NCI-H345 treated with DMSO at 0.1 percent for 48 hours (cell line): Measurements from ENCODE around the gene PRR13.
"Not testable (repeated sequence)": the region's sequence is repeated elsewhere in the genome, so short reads cannot be mapped to it uniquely, and the experiment has no call there.

Experiments
- DNase-seq: peaks from one replicate; lab custom pipeline; 2025; ENCODE audit not compliant: unreplicated experiment; lab: John Stamatoyannopoulos, UW

PRR13 gene

GRCh38 chr12:53467880-53468279 lies 26.3 kb downstream of the PRR13 start:
- DNase-seq = no peak

GRCh38 chr12:53468282-53468681 lies 26.7 kb downstream of the PRR13 start:
- DNase-seq = no peak

GRCh38 chr12:53472056-53472582 lies 30.6 kb downstream of the PRR13 start:
- DNase-seq = no peak

DNA sequence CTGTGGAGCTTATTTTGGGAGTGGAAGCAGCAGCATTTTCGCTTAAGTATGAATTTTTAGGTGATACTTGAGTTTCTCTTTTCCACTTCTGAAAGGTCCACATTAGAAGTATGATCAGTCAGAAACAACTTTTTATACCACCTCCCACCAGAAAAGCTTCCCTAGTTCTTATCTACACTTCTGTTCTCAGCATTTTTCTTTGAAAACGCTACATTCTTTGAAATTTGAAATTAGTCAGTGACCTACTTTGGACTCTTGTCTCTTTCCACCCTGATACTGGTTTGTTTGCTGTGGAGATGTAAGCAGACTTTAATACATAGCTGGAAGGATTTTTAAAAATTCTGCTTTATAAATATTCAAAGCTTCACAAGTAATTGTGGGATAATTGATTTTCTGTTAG lies 32.5 kb downstream of the PRR13 start:
- DNase-seq = no peak

DNA sequence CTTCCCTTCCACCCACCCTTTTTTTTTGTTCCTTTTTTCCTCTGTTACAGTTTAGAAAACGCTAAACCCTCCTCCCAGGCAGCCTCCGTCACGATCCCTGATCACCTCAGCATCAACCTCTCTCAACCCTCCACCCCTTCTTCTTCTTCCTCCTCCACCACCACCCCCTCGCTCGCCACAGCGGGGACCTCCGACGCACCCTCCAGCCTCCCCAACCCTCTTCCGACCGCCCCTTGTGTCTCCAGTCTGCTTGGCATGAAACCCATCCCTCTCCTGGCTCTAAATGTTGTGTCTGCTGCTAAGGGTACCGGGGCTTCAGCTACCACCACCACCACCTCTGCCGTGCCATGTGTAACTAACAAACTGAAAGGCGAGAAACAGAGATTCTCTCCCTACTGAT lies 33.3 kb downstream of the PRR13 start:
- no peak for DNase-seq

GRCh38 chr12:53476769-53477209 lies 35.3 kb downstream of the PRR13 start:
- no peak for DNase-seq

DNA sequence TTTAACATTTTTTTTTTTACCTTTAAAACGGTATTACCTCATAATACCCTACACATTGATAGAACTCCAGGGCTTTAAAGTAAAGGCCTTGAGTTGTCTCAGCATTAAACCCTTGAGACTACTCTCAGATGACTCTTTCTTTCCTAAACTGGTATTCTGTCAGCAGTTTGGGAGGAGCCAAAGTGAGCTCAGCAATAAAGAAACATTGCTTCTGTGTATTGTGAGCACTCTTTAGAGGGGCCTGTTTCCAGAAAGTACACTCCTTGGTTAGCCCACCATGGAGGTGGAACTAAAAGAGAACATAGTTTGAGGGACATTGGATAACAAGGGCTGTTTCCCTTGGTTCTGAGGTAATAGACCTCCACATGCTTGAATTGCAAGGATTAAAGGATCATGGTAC lies 37.3 kb downstream of the PRR13 start:
- DNase-seq = no peak

DNA sequence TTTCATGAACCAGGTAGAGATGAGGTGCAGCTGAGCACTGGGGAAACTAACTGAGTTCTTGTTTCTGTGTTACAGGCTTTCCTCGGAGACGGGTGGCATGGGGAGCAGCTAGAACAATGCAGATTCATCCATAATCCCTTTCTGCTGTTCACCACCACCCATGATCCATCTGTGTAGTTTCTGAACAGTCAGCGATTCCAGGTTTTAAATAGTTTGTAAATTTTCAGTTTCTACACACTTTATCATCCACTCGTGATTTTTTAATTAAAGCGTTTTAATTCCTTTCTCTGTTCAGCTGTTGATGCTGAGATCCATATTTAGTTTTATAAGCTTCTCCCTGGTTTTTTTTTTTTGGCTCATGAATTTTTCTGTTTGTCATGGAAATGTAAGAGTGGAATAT lies 37.8 kb downstream of the PRR13 start:
- no peak for DNase-seq

GRCh38 chr12:53480491-53481442 lies 39.2 kb downstream of the PRR13 start:
- no peak for DNase-seq

GRCh38 chr12:53481458-53481857 lies 39.9 kb downstream of the PRR13 start:
- not testable (repeated sequence) for DNase-seq

- no peak for DNase-seq
Observed at GRCh38 chr12:53481939-53482586, 40.5 kb downstream of the PRR13 start.

- no peak for DNase-seq
Observed at GRCh38 chr12:53482626-53483168, 41.2 kb downstream of the PRR13 start.

- no peak for DNase-seq
Observed at GRCh38 chr12:53483225-53483978, 41.9 kb downstream of the PRR13 start.

DNA sequence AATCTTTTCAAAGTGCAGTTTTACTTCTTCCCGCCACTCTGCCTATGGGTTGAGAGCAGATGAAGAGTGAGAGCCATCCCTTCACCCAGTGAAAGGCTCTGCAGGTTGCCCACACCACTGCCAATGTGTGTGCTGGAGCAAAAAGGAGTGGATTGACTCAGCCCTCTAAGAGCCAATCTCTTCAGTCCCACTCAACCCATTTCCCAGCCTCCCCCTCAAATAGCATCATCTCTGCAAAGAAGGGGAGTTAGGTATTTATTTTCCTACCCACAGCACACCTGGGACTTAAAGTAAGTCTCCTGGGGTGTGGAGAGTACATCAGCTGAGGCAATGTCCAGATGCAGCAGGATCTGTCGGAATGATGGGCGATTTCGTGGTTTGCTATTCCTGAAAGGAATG lies 42.4 kb downstream of the PRR13 start:
- no peak for DNase-seq

DNA sequence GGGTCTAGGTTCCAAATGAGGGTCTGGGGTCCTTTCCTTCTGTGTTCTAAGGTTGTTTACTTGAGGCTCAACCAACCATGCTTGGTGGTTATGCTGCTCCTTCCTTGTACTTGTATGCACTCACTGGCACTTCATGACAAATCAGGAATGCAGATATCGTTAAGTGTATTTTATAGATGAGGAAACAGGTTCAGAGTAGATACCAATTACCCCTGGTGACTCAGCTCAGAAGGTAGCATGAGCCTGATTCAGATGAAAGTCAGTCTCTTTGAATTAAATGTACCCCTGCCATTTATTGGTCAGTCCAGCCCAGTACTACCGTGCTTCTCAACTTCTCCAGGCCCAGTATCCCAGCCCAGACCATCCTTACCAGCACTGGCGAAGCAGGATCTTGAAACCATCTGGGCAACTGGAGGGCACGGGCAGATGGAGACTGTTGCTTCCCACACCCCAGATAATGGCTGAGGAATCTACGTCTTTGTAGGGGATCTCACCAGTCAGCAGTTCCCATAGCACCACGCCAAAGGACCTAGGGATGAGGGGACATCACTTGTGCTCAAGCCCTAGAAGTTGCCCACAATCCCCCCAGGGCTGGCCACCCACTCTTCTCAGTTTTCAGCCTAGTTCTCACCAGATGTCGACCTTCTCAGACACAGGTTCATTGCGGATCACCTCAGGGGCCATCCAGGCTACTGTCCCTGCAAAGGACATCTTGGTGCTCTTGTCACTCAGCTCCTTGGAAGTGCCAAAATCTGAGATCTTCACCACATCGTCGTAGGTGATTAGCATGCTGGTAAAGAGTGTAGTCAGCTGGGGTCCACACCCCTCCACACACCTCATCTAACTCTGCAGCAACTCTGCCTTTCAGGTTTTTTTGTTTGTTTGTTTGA lies 43.4 kb downstream of the PRR13 start:
- no peak for DNase-seq

- no peak for DNase-seq
Observed at GRCh38 chr12:53485955-53486735, 44.6 kb downstream of the PRR13 start.

DNA sequence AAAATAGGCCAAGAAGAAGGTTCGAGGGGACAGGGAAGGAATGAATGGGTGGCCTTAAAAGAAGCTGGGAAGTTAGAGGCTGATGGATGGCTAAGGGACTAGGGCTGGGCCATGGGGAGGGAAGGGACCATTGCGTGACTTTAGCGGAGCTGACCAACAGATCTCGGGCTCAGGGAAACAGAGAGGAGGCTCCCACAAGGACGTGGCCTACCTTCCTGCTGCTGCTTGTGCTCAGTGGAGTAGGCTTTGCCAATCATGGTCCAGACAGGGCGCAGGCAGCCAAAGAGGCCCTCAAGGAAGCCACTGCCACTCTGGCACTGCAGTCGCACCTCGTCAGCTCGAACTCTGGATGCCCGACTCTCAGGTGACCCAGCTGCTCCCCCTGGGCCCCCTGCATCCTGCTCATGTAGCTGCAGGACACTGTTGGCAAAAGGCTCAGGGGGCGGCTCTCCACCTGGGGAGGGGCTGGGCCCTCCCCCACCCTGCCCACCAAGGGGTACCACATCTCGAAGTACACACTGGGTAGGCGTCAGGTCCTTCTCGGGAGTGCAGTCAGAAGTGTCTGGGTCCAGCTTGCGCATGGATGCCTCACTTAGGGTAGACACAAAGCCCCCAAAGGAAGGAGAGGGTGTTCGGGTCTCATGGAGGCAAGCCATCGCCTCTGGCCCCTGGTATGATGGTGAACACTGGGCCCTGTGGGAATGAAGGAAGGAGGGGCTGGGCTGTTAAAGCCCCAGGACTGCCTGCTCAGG lies 45.4 kb downstream of the PRR13 start:
- no peak for DNase-seq

- DNase-seq = no peak
Observed at GRCh38 chr12:53489242-53489864, 47.8 kb downstream of the PRR13 start.
